Ovary (tissue), 9 donors: Measurements from ENCODE around the gene RABGAP1L. TPM values are rescaled to one million over a fixed set of nuclear protein-coding genes. Genes with fewer than 3 reads are reported as not detected.

ENCODE experiments used
- DNase-seq, 5 donors: peaks; one replicate each; pipeline ENCODE4 v3.0.0-alpha.2; 2019 to 2020
- H3K27ac ChIP-seq, 2 donors: fragments of 200-600 bp; one replicate each; pipeline versions ENCODE4 v1.5.1 to v1.8.0; 2019 to 2022
- H3K27me3 ChIP-seq: fragments of 200-600 bp; one replicate; pipeline ENCODE4 v1.8.0; 2022
- H3K36me3 ChIP-seq: fragments of 200-600 bp; sonication (generic); one replicate; pipeline ENCODE4 v1.5.1; 2019
- H3K4me1 ChIP-seq: one replicate; pipeline ENCODE4 v1.8.1; 2013; ENCODE audit warnings: mild to moderate bottlenecking, moderate library complexity; ENCODE audit not compliant: insufficient read depth
- H3K4me3 ChIP-seq: fragments of 200-600 bp; sonication (generic); one replicate; pipeline ENCODE4 v1.5.1; 2017
- H3K9me3 ChIP-seq, 2 donors: fragments of 200-600 bp in 1 of 2; sonication (generic) in 1 of 2; one replicate each; pipeline versions ENCODE4 v1.5.1 to v1.8.1; 2013 to 2019; ENCODE audit warnings: mild to moderate bottlenecking in 1 of 2, moderate library complexity in 1 of 2
- CTCF ChIP-seq, 3 donors: fragments of 450-650 bp in 2 of 3; fragments of 200-600 bp in 1 of 3; IDR thresholded peaks; one replicate each; pipeline versions ENCODE4 v1.5.1 to v1.8.0; 2016 to 2022; ENCODE audit warnings: antibody characterized with exemption in 3 of 3, mild to moderate bottlenecking in 1 of 3
- EP300 ChIP-seq: sonication (generic); formaldehyde crosslinking; IDR thresholded peaks from one replicate; pipeline ENCODE4 v1.6.1; 2017; ENCODE audit warnings: antibody characterized with exemption
- POLR2A ChIP-seq: fragments of 450-650 bp; IDR thresholded peaks from one replicate; pipeline ENCODE4 v1.6.1; 2017; ENCODE audit warnings: antibody characterized with exemption, mild to moderate bottlenecking, moderate library complexity
- WGBS, 3 donors: extraction: QIAGEN DNeasy Blood & Tissue Kit in 1 of 3; methylation state at CpG; one replicate each; pipeline versions ENCODE4 v1.1.5 to v1.1.7; 2013 to 2017; 5-methylcytosine and 5-hydroxymethylcytosine counted together
- intact Hi-C, 4 donors: fragments of 100-400 bp; cut with DNase I; formaldehyde crosslinking; loops; one replicate each; pipeline versions ENCODE4 v1.11.0 to v1.15.1; 2022 to 2023
- polyA plus RNA-seq, 2 donors: library from polyadenylated mRNA; stranded (reverse); fragments of 200-250 nt in 1 of 2; fragments of 350-450 nt in 1 of 2; fragmentation: Illumina TruSeq in 1 of 2; extraction: RNeasy Lipid Tissue Mini Kit (QIAGEN cat#74804) in 1 of 2; gene quantifications; one replicate each; pipeline ENCODE4 v1.2.3, GENCODE V29; 2013 to 2014
- total RNA-seq, 7 donors: library from RNA; depleted of rRNA in 2 of 7; stranded (reverse); fragments of >200 nt in 2 of 7; fragmentation: NEBNext Ultra II Directional in 3 of 7; extraction: Animal tissue kit (Norgen Biotek cat#: 25700) in 3 of 7; gene quantifications; one replicate each; pipeline versions ENCODE4 v1.1.0 to v1.2.4, GENCODE V29; 2016 to 2023
- donor health status: DM: no; HTN: no; CAD: no; lungs with moderate emphysema.
- donor health status: DM: no; HTN: no; CAD: no.
- donor health status: Bipolar disorder and iron deficiency.
- donor health status: DM: yes; HTN: yes; CAD: no.
- donor health status: DM: no; HTN: no; CAD: no.
- donor health status: DM: yes; HTN: yes; CAD: no.

Gene RABGAP1L
- total and polyA plus RNA-seq, 9 donors, result 17.1 to 56.5 (median 43.6) TPM

- intact Hi-C loops, result no loop called here
- Histone ChIP-seq H3K4me1 (no peaks in the 10 kb centered on the region), H3K4me3 (no peak overlapping the region), H3K27me3 (no peaks in the 10 kb centered on the region), H3K36me3 (no peaks in the 10 kb centered on the region), H3K9me3 (no peaks in the 10 kb centered on the region), H3K27ac (no peak overlapping the region)
- no peak for DNase-seq
- 88 to 95% (median 92%) methylated on average over 7 of the region's 7 CpGs for WGBS, 3 donors
- TF ChIP-seq CTCF (IDR thresholded peaks at IDR 0.05) (no peak), EP300 (no peak)
Observed at GRCh38 chr1:174204697-174205308, 45.5 kb downstream of the RABGAP1L start.

- no peaks in the 10 kb centered on the region for H3K9me3 ChIP-seq
- intact Hi-C loops, result no loop called here
- TF ChIP-seq EP300 (no peak), CTCF (IDR thresholded peaks at IDR 0.05) (no peak), POLR2A (no peak)
- H3K27me3 ChIP-seq, result no peaks in the 10 kb centered on the region
- DNase-seq, result no peak
- H3K4me3 ChIP-seq, result no peak overlapping the region
- H3K27ac ChIP-seq, result no peak overlapping the region
- no peaks in the 10 kb centered on the region for H3K36me3 ChIP-seq
- H3K4me1 ChIP-seq, result no peaks in the 10 kb centered on the region
- WGBS, 3 donors, result 83 to 90% (median 86%) methylated on average over 5 of the region's 5 CpGs
Observed at GRCh38 chr1:174206148-174206836, 47.0 kb downstream of the RABGAP1L start.

- Histone ChIP-seq H3K27me3 (no peaks in the 10 kb centered on the region), H3K27ac (no peak overlapping the region), H3K4me1 (no peaks in the 10 kb centered on the region), H3K4me3 (no peak overlapping the region), H3K9me3 (no peaks in the 10 kb centered on the region), H3K36me3 (no peaks in the 10 kb centered on the region)
- no peak for DNase-seq
- TF ChIP-seq EP300, result no peak
- TF ChIP-seq CTCF (IDR thresholded peaks at IDR 0.05), result no peak
- TF ChIP-seq POLR2A, result no peak
- WGBS, 3 donors, result 94 to 96% (median 95%) methylated on average over 5 of the region's 5 CpGs
- intact Hi-C loops, result no loop called here
Observed at GRCh38 chr1:174209347-174210187, 50.2 kb downstream of the RABGAP1L start.

GRCh38 chr1:174211486-174211885 is 52.2 kb downstream of the RABGAP1L start:
- no peaks in the 10 kb centered on the region for H3K4me1 ChIP-seq
- intact Hi-C loops, result no loop called here
- H3K4me3 ChIP-seq, result no peak overlapping the region
- no peak overlapping the region for H3K27ac ChIP-seq
- TF ChIP-seq EP300 (no peak), POLR2A (no peak), CTCF (IDR thresholded peaks at IDR 0.05) (no peak)
- H3K36me3 ChIP-seq, result no peaks in the 10 kb centered on the region
- no peak for DNase-seq
- no peaks in the 10 kb centered on the region for H3K27me3 ChIP-seq
- H3K9me3 ChIP-seq, result no peaks in the 10 kb centered on the region
